HG02642 (cell line): ENCODE data around the gene ENO3.
A peak's percentile ranks its signal among the peaks of the same experiment; 100 is the strongest.
"Not testable (repeated sequence)": the region's sequence is repeated elsewhere in the genome, so short reads cannot be mapped to it uniquely, and the experiment has no call there.

Experiments used
- ATAC-seq: cut with Tn5 transposase; IDR thresholded peaks from one replicate; pipeline ENCODE4 v1.9.1; 2021; ENCODE audit warnings: mild to moderate bottlenecking; ENCODE audit not compliant: unreplicated experiment, poor library complexity

The ENO3 gene

GRCh38 chr17:4950746-4951204, at the start of gene ENO3:
TSS of gene ENO3 (plus strand) at chr17:4951119. CDS start at chr17:4951830, 711 bp downstream.
- ATAC-seq = no peak

GRCh38 chr17:4901648-4902344, 49.1 kb upstream of the ENO3 start:
- no peak for ATAC-seq

DNA sequence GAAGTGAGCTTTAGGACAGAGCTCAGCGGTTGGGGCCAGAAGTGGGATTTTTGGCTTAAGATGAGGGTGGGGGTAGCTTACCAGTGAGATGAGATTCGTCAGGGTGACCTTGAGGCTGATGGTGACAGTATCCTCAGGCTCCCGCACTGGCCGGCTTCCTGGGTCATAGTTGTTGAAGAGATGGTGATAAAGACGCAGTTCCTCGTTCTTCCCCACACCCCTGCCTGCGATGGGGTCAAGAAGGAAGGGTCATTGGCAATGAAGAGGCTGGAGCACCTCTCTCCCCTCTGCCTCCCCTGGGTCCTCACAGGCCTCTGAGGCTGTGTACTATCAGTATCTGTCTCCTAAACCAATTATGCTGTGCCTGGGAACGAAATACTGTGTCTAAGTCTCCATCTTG, 48.4 kb upstream of the ENO3 start:
- ATAC-seq = no peak

GRCh38 chr17:4903051-4903818, 47.7 kb upstream of the ENO3 start, which contains the start of gene CHRNE:
TSS of gene CHRNE (minus strand) at chr17:4903098. CDS start at chr17:4903063, 35 bp downstream.
- no peak for ATAC-seq

DNA sequence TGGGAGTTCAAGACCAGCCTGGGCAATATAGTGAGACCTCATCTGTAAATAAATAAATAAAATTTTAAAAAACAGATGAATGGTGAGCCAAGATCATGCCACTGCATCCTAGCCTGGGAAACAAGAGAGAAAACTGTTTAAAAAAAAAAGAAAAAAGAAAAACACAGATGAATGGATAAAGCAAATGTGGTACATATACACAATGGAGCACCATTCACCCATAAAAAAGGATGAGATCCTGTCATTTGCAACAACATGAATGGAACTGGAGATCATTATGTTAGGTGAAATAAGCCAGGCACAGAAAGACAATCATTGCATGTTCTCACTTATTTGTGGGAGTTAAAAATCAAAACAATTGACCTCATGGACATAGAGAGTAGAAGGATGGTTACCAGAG, 44.3 kb upstream of the ENO3 start:
- ATAC-seq = not testable (repeated sequence)

DNA sequence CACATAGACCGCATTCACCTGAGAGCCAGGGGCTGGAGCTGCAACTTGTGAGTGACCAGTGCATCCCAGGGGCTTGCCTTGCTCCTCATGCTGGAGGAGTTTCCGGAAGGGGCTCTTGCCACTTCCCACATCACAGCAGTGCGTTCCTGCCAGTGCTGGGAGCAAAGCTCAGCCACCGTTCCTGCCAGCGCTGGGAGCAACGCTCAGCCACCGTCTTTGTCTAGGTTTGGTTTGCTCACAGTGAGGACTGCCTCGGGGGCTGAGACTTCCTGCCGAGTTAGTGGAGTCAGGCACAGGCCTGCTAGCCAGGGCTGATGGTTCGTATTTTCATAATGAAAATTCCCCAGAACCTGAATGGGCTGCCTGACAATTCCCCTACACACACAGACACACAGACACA, 42.6 kb upstream of the ENO3 start:
- no peak for ATAC-seq

DNA sequence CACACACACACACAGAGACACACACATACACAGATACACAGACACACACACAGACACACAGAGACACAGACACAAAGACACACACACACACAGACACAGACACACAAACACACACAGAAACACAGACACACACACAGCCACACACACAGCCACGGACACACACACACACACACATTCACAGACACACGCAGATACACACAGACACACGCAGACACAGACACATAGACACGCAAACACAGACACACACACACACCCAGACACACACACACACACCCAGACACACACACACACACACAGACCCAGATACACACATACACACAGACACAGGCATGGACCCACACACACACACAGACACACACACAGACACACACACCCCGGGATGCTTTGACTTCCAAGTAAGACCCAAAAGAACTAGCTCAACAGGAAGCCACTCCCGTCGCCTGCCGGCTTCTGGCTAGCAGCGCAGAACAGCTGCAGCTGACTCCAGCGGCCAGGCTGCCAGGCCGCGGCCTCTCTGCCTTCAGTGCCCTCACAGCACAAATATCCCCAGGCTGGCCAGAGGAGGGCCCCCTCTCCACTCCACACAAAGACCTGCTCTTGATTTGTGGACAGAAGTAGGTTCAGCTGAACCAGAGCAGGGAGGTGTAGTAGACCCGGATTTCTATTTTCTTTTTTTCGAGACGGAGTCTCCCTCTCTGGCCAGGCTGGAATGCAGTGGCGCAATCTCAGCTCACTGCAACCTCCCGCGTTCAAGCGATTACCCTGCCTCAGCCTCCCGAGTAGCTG, 42.0 kb upstream of the ENO3 start:
- ATAC-seq = peak; percentile 64

- ATAC-seq = no peak
These were observed 36.9 kb upstream of the ENO3 start for GRCh38 chr17:4913994-4914393.

GRCh38 chr17:4914551-4914950, 36.4 kb upstream of the ENO3 start:
- ATAC-seq = not testable (repeated sequence)

GRCh38 chr17:4919511-4920047, 31.3 kb upstream of the ENO3 start:
- no peak for ATAC-seq

GRCh38 chr17:4920351-4921048, 30.4 kb upstream of the ENO3 start:
- no peak for ATAC-seq

GRCh38 chr17:4921320-4921719, 29.6 kb upstream of the ENO3 start:
- no peak for ATAC-seq

DNA sequence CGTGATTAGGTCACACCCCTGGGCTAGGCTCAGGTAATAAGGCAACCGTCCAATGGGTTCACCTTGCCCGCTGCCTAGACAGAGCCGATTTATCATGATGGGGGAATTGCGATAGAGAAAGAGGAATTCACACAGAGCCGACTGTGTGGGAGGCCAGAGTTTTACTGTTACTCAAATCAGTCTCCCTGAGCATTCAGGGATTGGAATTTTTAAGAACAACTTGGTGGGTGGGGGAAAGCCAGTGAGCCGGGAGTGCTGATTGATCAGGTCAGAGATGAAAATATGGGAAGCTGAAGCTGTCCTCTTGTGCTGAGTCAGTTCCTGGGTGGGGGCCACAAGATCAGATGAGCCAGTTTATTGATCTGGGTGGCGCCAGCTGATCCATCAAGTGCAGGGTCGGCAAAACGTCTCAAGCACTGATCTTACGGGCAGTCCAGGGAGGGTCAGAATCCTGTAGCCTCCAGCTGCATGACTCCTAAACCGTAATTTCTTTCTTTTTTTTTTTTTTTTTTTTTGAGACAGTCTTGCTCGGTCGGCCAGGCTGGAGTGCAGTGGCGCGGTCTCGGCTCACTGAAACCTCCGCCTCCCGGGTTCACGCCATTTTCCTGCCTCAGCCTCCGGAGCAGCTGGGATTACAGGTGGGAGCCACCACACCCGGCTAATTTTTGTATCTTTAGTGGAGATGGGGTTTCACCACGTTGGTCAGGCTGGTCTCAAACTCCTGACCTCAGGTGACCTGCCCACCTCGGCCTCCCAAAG, 24.2 kb upstream of the ENO3 start:
- not testable (repeated sequence) for ATAC-seq

- no peak for ATAC-seq
These were observed 22.0 kb upstream of the ENO3 start for GRCh38 chr17:4928881-4929280.

GRCh38 chr17:4931963-4932362, 19.0 kb upstream of the ENO3 start, which contains the start of gene GP1BA:
TSS of gene GP1BA (plus strand) at chr17:4932277. CDS start at chr17:4932605, 328 bp downstream.
- ATAC-seq = no peak

- ATAC-seq = no peak
These were observed 18.2 kb upstream of the ENO3 start for GRCh38 chr17:4932756-4933155.

DNA sequence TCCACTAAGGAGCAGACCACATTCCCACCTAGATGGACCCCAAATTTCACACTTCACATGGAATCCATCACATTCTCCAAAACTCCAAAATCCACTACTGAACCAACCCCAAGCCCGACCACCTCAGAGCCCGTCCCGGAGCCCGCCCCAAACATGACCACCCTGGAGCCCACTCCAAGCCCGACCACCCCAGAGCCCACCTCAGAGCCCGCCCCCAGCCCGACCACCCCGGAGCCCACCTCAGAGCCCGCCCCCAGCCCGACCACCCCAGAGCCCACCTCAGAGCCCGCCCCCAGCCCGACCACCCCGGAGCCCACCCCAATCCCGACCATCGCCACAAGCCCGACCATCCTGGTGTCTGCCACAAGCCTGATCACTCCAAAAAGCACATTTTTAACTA, 17.3 kb upstream of the ENO3 start:
- ATAC-seq = no peak

DNA sequence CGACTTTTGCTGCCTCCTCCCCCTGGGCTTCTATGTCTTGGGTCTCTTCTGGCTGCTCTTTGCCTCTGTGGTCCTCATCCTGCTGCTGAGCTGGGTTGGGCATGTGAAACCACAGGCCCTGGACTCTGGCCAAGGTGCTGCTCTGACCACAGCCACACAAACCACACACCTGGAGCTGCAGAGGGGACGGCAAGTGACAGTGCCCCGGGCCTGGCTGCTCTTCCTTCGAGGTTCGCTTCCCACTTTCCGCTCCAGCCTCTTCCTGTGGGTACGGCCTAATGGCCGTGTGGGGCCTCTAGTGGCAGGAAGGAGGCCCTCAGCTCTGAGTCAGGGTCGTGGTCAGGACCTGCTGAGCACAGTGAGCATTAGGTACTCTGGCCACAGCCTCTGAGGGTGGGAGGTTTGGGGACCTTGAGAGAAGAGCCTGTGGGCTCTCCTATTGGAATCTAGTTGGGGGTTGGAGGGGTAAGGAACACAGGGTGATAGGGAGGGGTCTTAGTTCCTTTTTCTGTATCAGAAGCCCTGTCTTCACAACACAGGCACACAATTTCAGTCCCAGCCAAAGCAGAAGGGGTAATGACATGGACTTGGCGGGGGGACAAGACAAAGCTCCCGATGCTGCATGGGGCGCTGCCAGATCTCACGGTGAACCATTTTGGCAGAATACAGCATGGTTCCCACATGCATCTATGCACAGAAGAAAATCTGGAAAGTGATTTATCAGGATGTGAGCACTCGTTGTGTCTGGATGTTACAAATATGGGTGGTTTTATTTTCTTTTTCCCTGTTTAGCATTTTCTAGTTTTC, 16.5 kb upstream of the ENO3 start:
- peak; percentile 40 for ATAC-seq
